Retinal pigment epithelial cell (primary cell): ENCODE measurements around the gene LCK.

Experiments
- DNase-seq: peaks from one replicate; pipeline ENCODE4 v3.0.0-alpha.2; 2010; ENCODE audit warnings: low read depth
- H3K4me3 ChIP-seq: 2 replicates; pipeline ENCODE4 v1.5.1; 2011; ENCODE audit warnings: mild to moderate bottlenecking, low read length, control low read depth, moderate library complexity
- TF ChIP-seq, protein P1 (sequence below): conservative IDR thresholded peaks from 2 replicates; pipeline ENCODE4 v1.5.1; 2011; ENCODE audit warnings: low read depth, low read length, control low read depth, inconsistent platforms

LCK gene

GRCh38 chr1:32266921-32267591 is 16.0 kb downstream of the LCK start:
- DNase-seq = no peak
- no peak overlapping the region for H3K4me3 ChIP-seq
- TF ChIP-seq, protein P1, sequence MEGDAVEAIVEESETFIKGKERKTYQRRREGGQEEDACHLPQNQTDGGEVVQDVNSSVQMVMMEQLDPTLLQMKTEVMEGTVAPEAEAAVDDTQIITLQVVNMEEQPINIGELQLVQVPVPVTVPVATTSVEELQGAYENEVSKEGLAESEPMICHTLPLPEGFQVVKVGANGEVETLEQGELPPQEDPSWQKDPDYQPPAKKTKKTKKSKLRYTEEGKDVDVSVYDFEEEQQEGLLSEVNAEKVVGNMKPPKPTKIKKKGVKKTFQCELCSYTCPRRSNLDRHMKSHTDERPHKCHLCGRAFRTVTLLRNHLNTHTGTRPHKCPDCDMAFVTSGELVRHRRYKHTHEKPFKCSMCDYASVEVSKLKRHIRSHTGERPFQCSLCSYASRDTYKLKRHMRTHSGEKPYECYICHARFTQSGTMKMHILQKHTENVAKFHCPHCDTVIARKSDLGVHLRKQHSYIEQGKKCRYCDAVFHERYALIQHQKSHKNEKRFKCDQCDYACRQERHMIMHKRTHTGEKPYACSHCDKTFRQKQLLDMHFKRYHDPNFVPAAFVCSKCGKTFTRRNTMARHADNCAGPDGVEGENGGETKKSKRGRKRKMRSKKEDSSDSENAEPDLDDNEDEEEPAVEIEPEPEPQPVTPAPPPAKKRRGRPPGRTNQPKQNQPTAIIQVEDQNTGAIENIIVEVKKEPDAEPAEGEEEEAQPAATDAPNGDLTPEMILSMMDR = no peak

GRCh38 chr1:32269744-32270143 is 18.7 kb downstream of the LCK start:
- H3K4me3 ChIP-seq = no peak overlapping the region
- no peak for DNase-seq
- TF ChIP-seq, protein P1 = no peak

DNA sequence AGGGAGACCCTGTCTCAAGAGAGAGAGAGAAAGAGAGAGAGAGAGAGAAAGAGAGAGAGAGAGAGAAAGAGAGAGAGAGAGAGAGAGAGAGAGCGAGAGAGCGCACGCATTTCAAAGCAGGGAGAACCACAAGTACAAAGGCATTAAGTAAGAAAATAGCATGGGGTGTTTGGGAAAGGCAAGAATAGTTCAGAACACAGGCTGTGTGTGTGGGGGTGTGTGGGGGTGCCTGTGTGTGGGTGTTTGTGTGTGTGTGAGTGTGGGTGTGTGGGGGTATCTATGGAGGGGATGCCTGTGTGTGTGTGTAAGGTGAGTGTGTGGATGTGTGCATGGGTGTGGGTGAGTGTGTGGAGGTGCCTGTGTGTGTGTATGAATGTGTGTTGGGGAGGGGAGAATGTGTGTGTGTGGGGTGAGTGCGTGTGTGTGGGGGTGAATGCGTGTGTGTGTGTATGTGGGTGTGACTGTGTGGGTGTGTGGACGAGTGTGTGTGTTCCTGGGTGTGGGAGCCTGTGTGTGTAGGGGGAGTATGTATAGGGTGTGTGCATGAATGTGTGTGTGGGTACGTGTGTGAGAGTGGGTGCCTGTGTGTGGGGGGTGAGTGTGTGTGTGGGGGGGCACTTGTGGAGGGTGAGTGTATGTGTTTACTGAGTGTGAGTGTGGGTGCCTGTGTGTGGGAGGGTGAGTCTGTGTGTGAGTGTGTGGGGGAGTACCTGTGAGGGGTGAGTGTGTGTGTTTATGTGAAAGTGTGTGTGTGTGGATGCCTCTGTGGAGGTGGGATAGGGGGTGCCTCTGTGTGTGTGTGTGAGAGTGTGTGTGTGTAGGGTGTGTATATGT is 21.7 kb downstream of the LCK start:
- DNase-seq = no peak
- TF ChIP-seq, protein P1 = no peak
- no peak overlapping the region for H3K4me3 ChIP-seq

- no peak overlapping the region for H3K4me3 ChIP-seq
- no peak for DNase-seq
- TF ChIP-seq, protein P1 = no peak
These were observed 22.5 kb downstream of the LCK start for GRCh38 chr1:32273391-32274208.

- H3K4me3 ChIP-seq = no peak overlapping the region
- DNase-seq = no peak
- TF ChIP-seq, protein P1 = no peak
These were observed 23.7 kb downstream of the LCK start for GRCh38 chr1:32274646-32275340.

GRCh38 chr1:32275424-32275823 is 24.4 kb downstream of the LCK start:
- TF ChIP-seq, protein P1 = no peak
- no peak overlapping the region for H3K4me3 ChIP-seq
- no peak for DNase-seq
